ENCODE data around the gene CRTC1.

DNA sequence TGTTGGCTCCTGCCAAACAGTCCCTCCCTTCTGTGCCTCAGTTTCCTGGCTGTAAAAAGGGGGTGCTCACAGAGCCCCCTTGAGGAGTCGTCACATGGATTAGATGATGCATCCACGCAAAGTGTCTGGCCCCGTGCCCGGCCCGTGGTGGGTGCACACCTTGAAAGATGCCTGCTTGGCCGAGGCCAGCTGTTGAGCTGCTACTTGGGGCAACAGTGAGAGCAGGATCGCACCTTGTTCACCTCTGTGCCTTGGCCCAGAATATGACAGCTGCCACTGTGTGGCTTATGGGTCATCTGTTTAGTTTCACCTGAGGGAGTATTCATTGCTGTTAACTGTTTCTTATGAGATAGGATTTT lies 17.7 kb downstream of the CRTC1 start:
- TF ChIP-seq, protein P1, sequence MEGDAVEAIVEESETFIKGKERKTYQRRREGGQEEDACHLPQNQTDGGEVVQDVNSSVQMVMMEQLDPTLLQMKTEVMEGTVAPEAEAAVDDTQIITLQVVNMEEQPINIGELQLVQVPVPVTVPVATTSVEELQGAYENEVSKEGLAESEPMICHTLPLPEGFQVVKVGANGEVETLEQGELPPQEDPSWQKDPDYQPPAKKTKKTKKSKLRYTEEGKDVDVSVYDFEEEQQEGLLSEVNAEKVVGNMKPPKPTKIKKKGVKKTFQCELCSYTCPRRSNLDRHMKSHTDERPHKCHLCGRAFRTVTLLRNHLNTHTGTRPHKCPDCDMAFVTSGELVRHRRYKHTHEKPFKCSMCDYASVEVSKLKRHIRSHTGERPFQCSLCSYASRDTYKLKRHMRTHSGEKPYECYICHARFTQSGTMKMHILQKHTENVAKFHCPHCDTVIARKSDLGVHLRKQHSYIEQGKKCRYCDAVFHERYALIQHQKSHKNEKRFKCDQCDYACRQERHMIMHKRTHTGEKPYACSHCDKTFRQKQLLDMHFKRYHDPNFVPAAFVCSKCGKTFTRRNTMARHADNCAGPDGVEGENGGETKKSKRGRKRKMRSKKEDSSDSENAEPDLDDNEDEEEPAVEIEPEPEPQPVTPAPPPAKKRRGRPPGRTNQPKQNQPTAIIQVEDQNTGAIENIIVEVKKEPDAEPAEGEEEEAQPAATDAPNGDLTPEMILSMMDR (IDR thresholded peaks at IDR 0.05; ENCODE audit: insufficient read depth, low read length, poor library complexity, severe bottlenecking): no peak
- TF ChIP-seq EZH2phosphoT487 (conservative IDR thresholded peaks at IDR 0.05; ENCODE audit: low read length): no peak

All from SU-DHL-6 (cell line).